ENCODE data around the gene CPPED1. TPM values are rescaled to one million over a fixed set of nuclear protein-coding genes. Genes with fewer than 3 reads are reported as not detected.

Gene CPPED1
- total RNA-seq, 2 experiments from 2014 or later: 12.7 to 13.5 TPM

DNA sequence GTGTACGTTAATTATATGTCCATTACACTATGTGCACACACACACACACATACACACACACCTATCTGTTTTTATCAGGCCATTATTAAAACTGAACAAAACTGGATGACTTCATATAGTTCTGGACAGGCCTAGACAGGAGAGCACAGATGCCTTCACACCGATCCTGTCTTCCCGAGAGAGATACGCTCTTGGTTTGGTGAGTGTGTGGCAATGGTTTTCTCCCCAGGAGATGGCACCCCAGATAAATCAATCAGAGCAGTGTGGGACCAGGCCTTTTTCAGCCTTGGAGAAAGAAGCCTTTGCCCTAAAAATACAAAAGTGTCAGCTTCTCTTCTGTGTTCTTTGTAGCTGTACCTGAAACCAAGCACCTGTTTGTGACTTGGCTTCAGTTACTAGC is 83.7 kb downstream of the CPPED1 start:
- no peak for ATAC-seq
- Mint-ChIP-seq H3K27me3 (ENCODE audit: low read depth) (no peaks in the 10 kb centered on the region), H3K9me3 (ENCODE audit: insufficient read depth) (no peaks in the 10 kb centered on the region), H3K4me1 (ENCODE audit: low read depth) (no peaks in the 10 kb centered on the region), H3K27ac (no peak overlapping the region), H3K4me3 (no peak overlapping the region), H3K36me3 (ENCODE audit: low read depth) (peaks cover 19% of the 10 kb centered on the region)
- ChIA-PET CTCF (no interaction called here), POLR2A (no interaction called here)
- DNase-seq: no peak

DNA sequence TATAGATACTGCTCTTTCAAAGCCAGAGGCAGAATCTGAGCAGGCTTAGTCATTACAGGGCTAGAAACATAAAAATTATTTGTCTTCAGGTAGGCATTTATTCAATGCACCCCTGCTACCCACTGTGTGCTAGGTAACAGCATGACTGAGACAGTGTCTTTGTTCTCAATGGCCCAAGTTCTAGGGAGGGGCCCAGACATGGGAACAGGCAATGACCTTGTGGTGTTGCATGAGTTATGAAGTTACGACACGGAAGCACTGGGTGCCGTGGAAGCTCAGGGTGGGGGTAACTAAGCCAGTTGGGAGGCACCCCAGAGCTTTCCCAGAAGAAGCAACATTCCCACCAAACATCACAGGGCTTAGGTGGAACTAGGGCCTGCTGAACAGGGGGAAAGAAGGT is 87.0 kb downstream of the CPPED1 start:
- H3K27ac Mint-ChIP-seq: no peak overlapping the region
- no peaks in the 10 kb centered on the region for H3K27me3 Mint-ChIP-seq (ENCODE audit: low read depth)
- DNase-seq (no peak), ATAC-seq (no peak)
- ChIA-PET POLR2A (no interaction called here), CTCF (no interaction called here)
- no peak overlapping the region for H3K4me3 Mint-ChIP-seq
- H3K9me3 Mint-ChIP-seq (ENCODE audit: insufficient read depth): peaks cover 10% of the 10 kb centered on the region
- H3K4me1 Mint-ChIP-seq (ENCODE audit: low read depth): no peaks in the 10 kb centered on the region
- peaks cover 17% of the 10 kb centered on the region for H3K36me3 Mint-ChIP-seq (ENCODE audit: low read depth)

DNA sequence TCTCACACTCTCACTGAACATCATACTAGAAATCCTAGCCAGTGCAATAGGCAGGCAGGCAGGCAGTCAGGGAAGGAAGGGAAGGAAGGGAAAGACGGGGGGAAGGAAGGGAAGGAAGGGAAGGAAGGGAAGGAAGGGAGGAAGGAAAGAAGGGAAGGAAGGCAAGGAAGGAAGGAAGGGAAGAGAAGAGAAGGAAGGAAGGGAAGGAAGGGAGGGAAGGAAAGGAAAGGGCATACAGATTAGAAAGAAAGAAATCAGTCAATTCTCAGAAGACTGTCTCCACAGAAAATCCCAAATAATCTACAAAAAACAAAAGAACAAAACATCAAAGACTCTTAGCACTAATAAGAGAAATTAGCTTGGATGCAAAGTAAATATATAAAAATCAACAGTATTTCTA is 93.9 kb downstream of the CPPED1 start:
- Mint-ChIP-seq H3K36me3 (ENCODE audit: low read depth) (peaks cover under 1% of the 10 kb centered on the region), H3K27me3 (ENCODE audit: low read depth) (no peaks in the 10 kb centered on the region), H3K4me1 (ENCODE audit: low read depth) (no peaks in the 10 kb centered on the region), H3K27ac (no peak overlapping the region), H3K4me3 (no peak overlapping the region), H3K9me3 (ENCODE audit: insufficient read depth) (peaks cover 10% of the 10 kb centered on the region)
- DNase-seq (no peak), ATAC-seq (no peak)
- ChIA-PET POLR2A (no interaction called here), CTCF (no interaction called here)

GRCh38 chr16:12708266-12708665 is 95.4 kb downstream of the CPPED1 start:
- DNase-seq (no peak), ATAC-seq (no peak)
- CTCF ChIA-PET: no interaction called here
- H3K27me3 Mint-ChIP-seq (ENCODE audit: low read depth): no peaks in the 10 kb centered on the region
- H3K9me3 Mint-ChIP-seq (ENCODE audit: insufficient read depth): no peaks in the 10 kb centered on the region
- H3K36me3 Mint-ChIP-seq (ENCODE audit: low read depth): peaks cover 3% of the 10 kb centered on the region
- H3K4me3 Mint-ChIP-seq: no peak overlapping the region
- no peaks in the 10 kb centered on the region for H3K4me1 Mint-ChIP-seq (ENCODE audit: low read depth)
- H3K27ac Mint-ChIP-seq: no peak overlapping the region
- POLR2A ChIA-PET: no interaction called here

- ChIA-PET CTCF (interaction anchor here (1.0 kb wide), 1 partner anchor 26 kb away, joined by 4 read pairs; no protein-coding TSS in a partner anchor), POLR2A (no interaction called here)
- Mint-ChIP-seq H3K27me3 (ENCODE audit: low read depth) (no peaks in the 10 kb centered on the region), H3K36me3 (ENCODE audit: low read depth) (peaks cover 3% of the 10 kb centered on the region), H3K4me1 (ENCODE audit: low read depth) (no peaks in the 10 kb centered on the region), H3K9me3 (ENCODE audit: insufficient read depth) (no peaks in the 10 kb centered on the region), H3K4me3 (no peak overlapping the region), H3K27ac (no peak overlapping the region)
- ATAC-seq (no peak), DNase-seq (no peak)
Observed at GRCh38 chr16:12706628-12707027, 97.1 kb downstream of the CPPED1 start.

- ChIA-PET POLR2A (no interaction called here), CTCF (no interaction called here)
- Mint-ChIP-seq H3K36me3 (ENCODE audit: low read depth) (peaks cover 7% of the 10 kb centered on the region), H3K4me3 (no peak overlapping the region), H3K9me3 (ENCODE audit: insufficient read depth) (no peaks in the 10 kb centered on the region), H3K4me1 (ENCODE audit: low read depth) (peaks cover 3% of the 10 kb centered on the region), H3K27me3 (ENCODE audit: low read depth) (no peaks in the 10 kb centered on the region), H3K27ac (no peak overlapping the region)
- no peak for ATAC-seq
- DNase-seq: no peak
Observed at GRCh38 chr16:12704492-12705111, 99.1 kb downstream of the CPPED1 start.

- H3K9me3 Mint-ChIP-seq (ENCODE audit: insufficient read depth): no peaks in the 10 kb centered on the region
- peaks cover 7% of the 10 kb centered on the region for H3K36me3 Mint-ChIP-seq (ENCODE audit: low read depth)
- ChIA-PET CTCF (no interaction called here), POLR2A (no interaction called here)
- no peaks in the 10 kb centered on the region for H3K27me3 Mint-ChIP-seq (ENCODE audit: low read depth)
- ATAC-seq (no peak), DNase-seq (no peak)
- H3K4me3 Mint-ChIP-seq: no peak overlapping the region
- no peak overlapping the region for H3K27ac Mint-ChIP-seq
- H3K4me1 Mint-ChIP-seq (ENCODE audit: low read depth): peaks cover 3% of the 10 kb centered on the region
Observed at GRCh38 chr16:12703935-12704334, 99.8 kb downstream of the CPPED1 start.

- Mint-ChIP-seq H3K4me3 (no peak overlapping the region), H3K9me3 (ENCODE audit: insufficient read depth) (no peaks in the 10 kb centered on the region), H3K27ac (no peak overlapping the region), H3K36me3 (ENCODE audit: low read depth) (peaks cover 17% of the 10 kb centered on the region), H3K4me1 (ENCODE audit: low read depth) (peaks cover 3% of the 10 kb centered on the region), H3K27me3 (ENCODE audit: low read depth) (no peaks in the 10 kb centered on the region)
- no peak for ATAC-seq
- POLR2A ChIA-PET: no interaction called here
- no peak for DNase-seq
- CTCF ChIA-PET: no interaction called here
Observed at GRCh38 chr16:12700161-12700560, 103.5 kb downstream of the CPPED1 start.

- H3K36me3 Mint-ChIP-seq (ENCODE audit: low read depth): peaks cover 17% of the 10 kb centered on the region
- no peaks in the 10 kb centered on the region for H3K9me3 Mint-ChIP-seq (ENCODE audit: insufficient read depth)
- H3K4me1 Mint-ChIP-seq (ENCODE audit: low read depth): peaks cover 3% of the 10 kb centered on the region
- ChIA-PET POLR2A (no interaction called here), CTCF (interaction anchor here (1.1 kb wide), 1 partner anchor 9 kb away, joined by 3 read pairs; no protein-coding TSS in a partner anchor)
- no peaks in the 10 kb centered on the region for H3K27me3 Mint-ChIP-seq (ENCODE audit: low read depth)
- ATAC-seq (no peak), DNase-seq (no peak)
- H3K4me3 Mint-ChIP-seq: no peak overlapping the region
- H3K27ac Mint-ChIP-seq: no peak overlapping the region
Observed at GRCh38 chr16:12699161-12699560, 104.5 kb downstream of the CPPED1 start.

GRCh38 chr16:12697437-12697836 is 106.2 kb downstream of the CPPED1 start:
- CTCF ChIA-PET: no interaction called here
- Mint-ChIP-seq H3K36me3 (ENCODE audit: low read depth) (peaks cover 19% of the 10 kb centered on the region), H3K9me3 (ENCODE audit: insufficient read depth) (no peaks in the 10 kb centered on the region), H3K4me1 (ENCODE audit: low read depth) (peaks cover 3% of the 10 kb centered on the region), H3K4me3 (no peak overlapping the region), H3K27me3 (ENCODE audit: low read depth) (no peaks in the 10 kb centered on the region), H3K27ac (no peak overlapping the region)
- POLR2A ChIA-PET: no interaction called here
- ATAC-seq (no peak), DNase-seq (no peak)

- ChIA-PET POLR2A (no interaction called here), CTCF (no interaction called here)
- ATAC-seq (no peak), DNase-seq (no peak)
- H3K36me3 Mint-ChIP-seq (ENCODE audit: low read depth): peaks cover 19% of the 10 kb centered on the region
- no peak overlapping the region for H3K27ac Mint-ChIP-seq
- peaks cover 6% of the 10 kb centered on the region for H3K4me1 Mint-ChIP-seq (ENCODE audit: low read depth)
- H3K9me3 Mint-ChIP-seq (ENCODE audit: insufficient read depth): no peaks in the 10 kb centered on the region
- H3K4me3 Mint-ChIP-seq: no peak overlapping the region
- H3K27me3 Mint-ChIP-seq (ENCODE audit: low read depth): no peaks in the 10 kb centered on the region
Observed at GRCh38 chr16:12695454-12695853, 108.2 kb downstream of the CPPED1 start.

- Mint-ChIP-seq H3K36me3 (ENCODE audit: low read depth) (peaks cover 12% of the 10 kb centered on the region), H3K4me3 (no peak overlapping the region), H3K9me3 (ENCODE audit: insufficient read depth) (no peaks in the 10 kb centered on the region), H3K27ac (no peak overlapping the region), H3K27me3 (ENCODE audit: low read depth) (no peaks in the 10 kb centered on the region), H3K4me1 (ENCODE audit: low read depth) (peaks cover 20% of the 10 kb centered on the region)
- CTCF ChIA-PET: interaction anchor here (1.2 to 1.6 kb wide), 4 partner anchors 9 to 116 kb away, joined by 3 to 6 read pairs (median 3); no protein-coding TSS in a partner anchor
- POLR2A ChIA-PET: no interaction called here
- no peak for ATAC-seq
- no peak for DNase-seq
Observed at GRCh38 chr16:12690024-12690423, 113.7 kb downstream of the CPPED1 start.
